Esophagus (tissue), 2 donors: ENCODE results near the gene RAB6B. TPM values are rescaled to one million over a fixed set of nuclear protein-coding genes. Genes with fewer than 3 reads are reported as not detected.

Experiments used
- H3K27ac ChIP-seq, 2 donors: one replicate each; pipeline ENCODE4 v1.5.1; 2013; ENCODE audit warnings: low read depth in 2 of 2, mild to moderate bottlenecking in 2 of 2, inconsistent platforms in 1 of 2, low read length in 1 of 2, moderate library complexity in 1 of 2
- H3K27me3 ChIP-seq, 2 donors: one replicate each; pipeline ENCODE4 v1.6.1; 2013; ENCODE audit warnings: low read length in 2 of 2, control low read depth in 1 of 2, mild to moderate bottlenecking in 1 of 2; ENCODE audit not compliant: insufficient read depth in 2 of 2, control insufficient read depth in 1 of 2
- H3K36me3 ChIP-seq, 2 donors: one replicate each; pipeline ENCODE4 v1.6.1; 2013; ENCODE audit warnings: low read length in 1 of 2; ENCODE audit not compliant: control insufficient read depth in 2 of 2, insufficient read depth in 2 of 2
- H3K4me1 ChIP-seq, 2 donors: one replicate each; pipeline ENCODE4 v1.6.1; 2013; ENCODE audit warnings: low read length in 1 of 2; ENCODE audit not compliant: control insufficient read depth in 2 of 2, insufficient read depth in 2 of 2
- H3K4me3 ChIP-seq, 2 donors: one replicate each; pipeline ENCODE4 v1.5.1; 2013; ENCODE audit warnings: low read length in 2 of 2, mild to moderate bottlenecking in 2 of 2, low read depth in 1 of 2, moderate library complexity in 1 of 2
- H3K9me3 ChIP-seq, 2 donors: one replicate each; pipeline ENCODE4 v1.6.1; 2013; ENCODE audit warnings: mild to moderate bottlenecking in 2 of 2, low read depth in 1 of 2, low read length in 1 of 2, moderate library complexity in 1 of 2; ENCODE audit not compliant: control insufficient read depth in 2 of 2, insufficient read depth in 1 of 2
- WGBS, 2 donors: extraction: QIAGEN DNeasy Blood & Tissue Kit; methylation state at CpG; one replicate each; pipeline ENCODE4 v1.1.7; 2013; 5-methylcytosine and 5-hydroxymethylcytosine counted together
- polyA plus RNA-seq, 2 donors: library from polyadenylated mRNA; stranded (reverse); fragments of 200-250 nt; gene quantifications; one replicate each; pipeline ENCODE4 v1.2.3, GENCODE V29; 2013
- donor health status: healthy with polysubstance abuse.
- donor health status: Bipolar disorder and iron deficiency.

Gene RAB6B
- polyA plus RNA-seq, 2 donors = 0.57 to 1.3 TPM

DNA sequence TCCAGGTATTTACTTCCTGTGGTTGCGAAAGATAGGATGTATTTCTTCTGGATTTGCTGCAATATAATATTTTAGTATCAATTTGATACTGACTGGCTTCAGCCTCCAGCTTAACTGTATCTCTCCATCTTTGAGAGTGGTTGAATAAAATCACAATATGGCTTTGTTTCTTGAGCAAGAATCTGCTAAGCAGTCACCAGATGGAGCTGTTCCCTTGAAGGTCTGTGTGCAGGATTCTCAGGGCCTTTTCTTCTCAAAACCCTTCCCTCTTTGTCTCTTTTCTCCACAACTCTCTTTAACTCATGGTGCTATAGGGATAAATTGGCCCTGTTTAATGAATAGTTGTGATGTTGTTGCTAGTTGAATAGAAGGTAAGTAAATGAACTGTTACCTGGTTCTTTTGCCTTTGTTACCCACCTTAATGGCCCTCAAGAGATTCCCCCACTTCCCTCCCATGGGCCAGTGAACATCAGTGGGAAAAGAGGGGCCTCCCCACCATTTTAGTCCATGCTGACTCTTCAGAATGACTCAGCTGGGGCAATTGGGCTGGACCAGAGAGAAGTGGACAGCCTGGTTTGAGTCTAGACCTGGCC lies 34.8 kb upstream of the RAB6B start:
- no peaks in the 10 kb centered on the region for H3K9me3 ChIP-seq
- H3K4me3 ChIP-seq = no peak overlapping the region
- no peak overlapping the region for H3K27ac ChIP-seq
- H3K4me1 ChIP-seq = no peaks in the 10 kb centered on the region
- 80 to 86% methylated on average over 1 of the region's 1 CpG for WGBS, 2 donors
- no peaks in the 10 kb centered on the region for H3K27me3 ChIP-seq
- H3K36me3 ChIP-seq = no peaks in the 10 kb centered on the region

DNA sequence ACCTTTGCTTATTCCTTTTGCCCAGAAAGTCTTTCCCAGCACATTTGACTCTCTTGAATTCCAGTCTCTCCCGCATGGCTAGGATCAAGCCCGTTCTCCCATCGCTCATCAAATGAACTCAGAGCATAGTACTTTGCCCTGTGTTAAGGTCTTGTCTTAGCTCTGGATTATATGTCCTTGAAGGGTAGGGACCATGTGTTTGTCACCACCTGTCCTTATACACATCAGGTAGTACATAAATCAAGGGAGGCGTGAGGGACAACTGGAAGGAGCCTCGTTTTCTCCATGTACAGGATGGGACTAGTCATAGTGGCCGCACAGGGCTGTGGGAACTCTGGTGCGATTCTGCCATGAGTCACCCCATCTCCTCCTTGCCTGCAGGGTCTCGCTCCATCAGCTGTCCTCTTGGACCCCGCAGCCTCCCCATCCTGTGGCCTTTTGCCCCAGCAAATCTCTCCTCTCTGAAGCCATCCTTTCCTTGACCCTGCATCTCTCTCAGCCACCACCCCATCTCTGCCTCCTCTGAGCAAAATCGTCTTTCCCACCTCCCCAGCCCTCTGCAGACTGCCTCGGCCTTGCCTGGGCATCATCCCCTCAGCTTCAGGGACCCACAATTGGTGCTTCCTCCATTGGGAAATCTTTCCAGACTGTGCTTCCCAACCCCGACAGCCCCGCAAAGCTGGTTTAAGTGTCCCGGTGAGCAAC lies 33.4 kb upstream of the RAB6B start:
- Histone ChIP-seq H3K9me3 (no peaks in the 10 kb centered on the region), H3K27ac (no peak overlapping the region), H3K36me3 (no peaks in the 10 kb centered on the region), H3K4me3 (no peak overlapping the region), H3K27me3 (no peaks in the 10 kb centered on the region), H3K4me1 (no peaks in the 10 kb centered on the region)
- WGBS, 2 donors = 76 to 79% methylated on average over 14 of the region's 14 CpGs

DNA sequence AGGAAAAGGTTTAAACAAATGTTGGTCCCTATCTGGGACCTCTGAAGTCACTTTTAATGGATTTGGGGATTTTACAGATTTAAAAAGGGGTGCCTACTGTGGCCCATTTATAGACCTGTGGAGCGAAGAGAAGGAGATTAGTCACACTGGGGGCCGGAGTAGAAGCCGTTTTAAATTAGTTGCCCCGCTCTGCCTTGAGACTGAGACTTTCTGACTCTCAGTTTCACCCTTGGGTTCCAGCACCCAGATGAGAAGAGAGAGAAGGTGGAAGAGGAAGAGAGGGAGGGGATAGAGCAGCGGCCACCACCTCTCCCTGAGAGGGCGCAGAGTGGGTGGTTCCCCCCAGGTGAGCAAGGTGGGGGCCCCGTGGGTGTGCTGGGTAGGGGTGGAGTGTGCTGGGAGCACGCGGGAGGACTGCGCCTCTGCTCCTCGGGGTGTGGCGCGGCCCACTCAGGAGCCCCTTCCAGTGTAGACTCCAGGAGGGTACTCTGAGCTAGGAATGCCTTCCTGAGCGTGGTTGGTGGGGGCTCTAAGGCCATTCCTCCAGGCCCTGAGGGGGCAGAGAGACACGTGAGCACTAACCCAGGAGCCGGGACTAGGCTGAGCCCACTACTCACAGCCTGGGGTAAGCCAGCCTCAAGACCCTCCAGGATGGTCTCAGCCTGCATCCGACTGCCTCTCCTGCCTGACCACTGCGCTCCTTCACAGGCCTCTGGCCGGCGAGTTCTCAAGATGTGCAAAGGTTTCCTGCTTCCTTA lies 32.6 kb upstream of the RAB6B start:
- H3K4me3 ChIP-seq = peak overlapping the region in 1 of 2 donors; percentile 40

DNA sequence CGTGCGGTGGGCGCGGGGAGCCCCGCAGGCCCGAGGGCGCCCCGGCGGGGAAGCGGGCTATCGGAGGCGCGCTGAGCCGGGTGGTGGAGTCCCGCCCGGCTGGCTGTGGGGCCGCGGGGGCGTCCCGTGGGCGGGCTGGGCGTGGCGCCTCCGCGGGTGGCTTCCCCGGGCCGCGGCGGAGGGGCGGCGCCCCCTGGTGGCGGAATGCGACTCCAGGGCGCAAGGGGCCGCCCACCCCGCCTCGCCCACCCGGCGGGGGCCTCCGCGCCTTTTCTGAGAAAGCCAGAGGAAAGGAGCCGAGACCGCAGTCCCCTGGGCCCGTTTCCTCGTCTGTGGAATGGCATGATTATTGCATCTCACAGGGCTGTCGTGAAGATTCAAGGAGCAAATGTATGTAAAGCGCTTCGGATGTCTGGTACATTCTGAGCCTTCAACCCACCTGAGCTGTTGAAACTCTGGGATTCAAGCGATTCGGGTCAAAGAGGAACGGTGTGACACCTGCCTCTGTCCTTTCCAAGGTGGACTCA lies 31.9 kb upstream of the RAB6B start:
- WGBS, 2 donors = 2 to 3% methylated on average over 34 to 51 of the region's 51 CpGs
- H3K27ac ChIP-seq = no peak overlapping the region
- H3K27me3 ChIP-seq = no peaks in the 10 kb centered on the region
- H3K4me1 ChIP-seq = no peaks in the 10 kb centered on the region
- H3K9me3 ChIP-seq = no peaks in the 10 kb centered on the region
- no peaks in the 10 kb centered on the region for H3K36me3 ChIP-seq
- peak overlapping the region; percentile 40 to 50 for H3K4me3 ChIP-seq

More for the DNA sequence above, 32.6 kb upstream of the RAB6B start:
- 75% methylated on average over 15 to 20 of the region's 20 CpGs for WGBS, 2 donors
- Histone ChIP-seq H3K27ac (no peak overlapping the region), H3K36me3 (no peaks in the 10 kb centered on the region), H3K27me3 (no peaks in the 10 kb centered on the region), H3K4me1 (no peaks in the 10 kb centered on the region), H3K9me3 (no peaks in the 10 kb centered on the region)

DNA sequence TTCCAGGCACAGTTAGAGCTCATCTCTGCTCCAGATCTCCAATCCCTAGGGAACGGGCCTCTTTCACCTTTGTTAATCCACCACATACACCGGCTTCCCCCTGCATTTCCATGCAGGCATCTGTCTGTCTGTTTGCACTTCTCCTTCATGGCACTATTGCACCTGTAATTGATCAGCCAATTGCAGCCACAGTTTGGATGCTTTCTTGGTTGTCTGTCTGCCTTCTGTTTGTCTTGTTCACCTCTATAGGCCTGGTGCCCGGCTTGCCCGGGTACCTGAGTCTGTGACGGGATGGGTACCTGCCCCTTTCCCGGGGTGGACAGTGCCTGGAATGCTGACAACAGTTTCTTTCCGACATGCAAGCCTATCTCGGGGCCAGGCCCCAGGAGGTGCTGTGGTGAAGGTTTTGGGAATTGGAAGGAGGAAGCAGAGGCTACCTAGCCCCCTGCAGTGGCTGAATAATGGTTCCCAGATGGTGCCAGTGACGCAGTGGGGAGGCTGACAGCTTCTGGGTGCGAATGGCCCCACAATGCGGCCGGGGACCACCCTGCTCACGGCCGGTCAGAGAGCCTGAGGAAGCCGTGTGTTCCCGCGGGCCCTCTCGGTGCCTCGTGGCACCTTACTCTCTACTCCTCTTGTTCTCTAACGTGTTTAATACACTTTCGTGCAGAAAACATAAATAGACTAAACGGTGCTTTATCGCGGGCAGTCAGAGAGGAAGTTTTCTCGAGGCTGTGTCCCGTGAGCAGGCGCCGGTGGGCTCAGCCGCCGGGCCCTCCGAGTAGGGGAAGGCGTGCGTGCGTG lies 31.3 kb upstream of the RAB6B start:
- H3K36me3 ChIP-seq = no peaks in the 10 kb centered on the region
- WGBS, 2 donors = 19 to 20% methylated on average over 34 of the region's 34 CpGs
- no peaks in the 10 kb centered on the region for H3K27me3 ChIP-seq
- H3K4me1 ChIP-seq = no peaks in the 10 kb centered on the region
- no peak overlapping the region for H3K27ac ChIP-seq
- no peaks in the 10 kb centered on the region for H3K9me3 ChIP-seq
- H3K4me3 ChIP-seq = peak overlapping the region; percentile 40 to 50

DNA sequence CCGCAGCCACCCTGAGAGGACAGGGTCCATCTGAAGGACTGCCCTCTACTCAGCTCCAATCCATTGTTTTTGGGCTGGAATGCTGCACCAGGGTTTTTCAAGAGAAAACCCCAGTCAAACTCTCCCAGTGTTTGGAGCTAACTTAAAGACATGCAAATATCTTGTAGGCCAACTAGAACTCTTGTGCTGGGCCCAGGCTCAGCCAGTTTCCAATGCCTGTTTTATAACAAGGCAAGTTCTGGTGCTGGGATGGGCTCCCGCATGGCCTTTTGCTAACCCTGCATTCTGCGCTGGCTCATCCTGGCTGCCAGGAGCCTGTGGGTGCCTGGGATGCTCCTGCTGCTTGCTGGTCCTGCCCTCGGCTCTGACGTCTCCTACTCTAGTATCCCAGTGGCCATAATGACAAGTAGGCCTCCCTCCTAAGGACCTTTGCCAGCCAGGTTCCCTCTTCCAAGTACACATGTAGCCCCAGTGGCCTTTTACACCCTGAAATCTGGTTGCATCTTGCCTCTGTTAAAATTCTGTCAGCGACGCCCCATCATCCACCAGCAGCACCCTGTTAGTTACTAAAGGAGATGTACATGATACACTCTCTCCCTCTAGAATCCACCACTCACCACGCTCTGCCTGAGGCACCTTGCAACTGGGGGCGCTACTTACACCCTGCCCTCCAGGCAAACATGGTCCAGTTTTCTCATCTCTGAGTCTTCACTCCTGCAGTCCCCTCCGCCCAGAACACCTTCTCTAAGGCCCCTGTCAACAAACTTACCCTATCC lies 30.5 kb upstream of the RAB6B start:
- H3K27ac ChIP-seq = no peak overlapping the region
- no peaks in the 10 kb centered on the region for H3K4me1 ChIP-seq
- WGBS, 2 donors = 96 to 97% methylated on average over 10 of the region's 10 CpGs

DNA sequence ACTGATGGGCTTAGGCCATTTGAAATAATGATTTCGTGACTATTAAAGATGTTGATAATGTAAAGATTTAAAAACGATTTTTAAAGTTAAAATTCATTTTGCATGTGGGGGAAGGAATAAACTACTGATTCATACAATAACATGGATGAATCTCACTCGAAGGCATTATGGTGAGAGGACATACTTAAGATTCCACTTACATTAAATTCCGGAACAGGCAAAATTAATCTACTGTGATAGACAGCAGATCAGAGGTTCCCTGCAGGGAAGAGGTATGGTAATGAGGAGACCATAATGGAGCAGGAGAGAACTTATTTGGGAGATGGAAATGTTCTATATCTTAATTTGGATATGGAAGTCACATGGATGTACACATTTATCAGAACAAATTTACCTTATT lies 28.4 kb upstream of the RAB6B start:
- H3K9me3 ChIP-seq = no peaks in the 10 kb centered on the region
- no peaks in the 10 kb centered on the region for H3K4me1 ChIP-seq
- H3K27ac ChIP-seq = no peak overlapping the region
- WGBS, 2 donors = 74 to 78% methylated on average over 4 of the region's 4 CpGs
- no peaks in the 10 kb centered on the region for H3K27me3 ChIP-seq
- no peaks in the 10 kb centered on the region for H3K36me3 ChIP-seq
- H3K4me3 ChIP-seq = no peak overlapping the region

More for the DNA sequence above, 30.5 kb upstream of the RAB6B start:
- no peaks in the 10 kb centered on the region for H3K27me3 ChIP-seq
- H3K4me3 ChIP-seq = no peak overlapping the region
- H3K9me3 ChIP-seq = no peaks in the 10 kb centered on the region
- no peaks in the 10 kb centered on the region for H3K36me3 ChIP-seq

DNA sequence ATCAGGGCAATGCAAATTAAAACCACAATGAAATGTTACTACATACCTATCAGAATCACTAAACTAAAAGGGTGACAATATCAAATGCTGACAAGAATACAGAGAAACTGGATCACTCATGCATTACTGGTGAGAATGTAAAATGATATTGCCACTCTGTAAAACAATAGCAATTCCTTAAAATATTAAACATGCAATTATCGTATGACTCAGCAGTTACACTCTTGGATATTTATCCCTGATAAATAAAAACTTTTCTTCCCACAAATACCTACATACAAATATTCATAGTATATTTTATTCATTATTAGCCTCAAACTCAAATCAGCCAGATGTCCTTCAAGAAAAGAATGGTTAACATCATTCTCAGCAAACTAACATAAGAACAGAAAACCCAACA lies 25.9 kb upstream of the RAB6B start:
- Histone ChIP-seq H3K36me3 (no peaks in the 10 kb centered on the region), H3K4me3 (no peak overlapping the region), H3K27me3 (no peaks in the 10 kb centered on the region), H3K9me3 (no peaks in the 10 kb centered on the region), H3K4me1 (no peaks in the 10 kb centered on the region), H3K27ac (no peak overlapping the region)
- 91% methylated on average over 1 of the region's 1 CpG for WGBS, 2 donors

DNA sequence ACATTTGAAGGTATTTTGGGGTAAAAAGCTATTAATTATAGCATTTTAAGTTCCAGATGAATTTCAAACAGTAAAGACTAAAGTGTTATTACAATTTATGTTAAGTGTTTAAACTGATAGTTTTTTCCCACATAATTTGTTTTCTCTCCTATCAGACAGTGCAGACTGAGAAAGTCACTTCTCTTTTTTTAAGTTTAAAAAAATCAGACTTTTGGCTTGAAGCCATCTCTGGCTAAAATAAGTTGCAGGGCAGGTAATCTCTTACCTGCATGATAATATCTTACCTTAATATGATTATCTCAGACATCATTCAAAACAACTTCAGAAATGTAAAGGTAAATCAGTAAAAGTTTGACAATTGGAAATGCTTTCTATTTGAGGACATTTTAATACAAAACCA lies 21.5 kb upstream of the RAB6B start:
- Histone ChIP-seq H3K27ac (no peak overlapping the region), H3K4me1 (no peaks in the 10 kb centered on the region), H3K4me3 (no peak overlapping the region), H3K27me3 (no peaks in the 10 kb centered on the region), H3K36me3 (no peaks in the 10 kb centered on the region), H3K9me3 (no peaks in the 10 kb centered on the region)
